PC-3 (cell line): ENCODE measurements around the gene LAMTOR2. TPM values are rescaled to one million over a fixed set of nuclear protein-coding genes. Genes with fewer than 3 reads are reported as not detected.

ENCODE experiments used
- ATAC-seq: fragments of 200-7000 bp; cut with Tn5 transposase; 2 replicates; pipeline ENCODE4 v1.9.1; 2020; ENCODE audit warnings: mild to moderate bottlenecking, moderate library complexity
- BruUV-seq: library from RNA; stranded (reverse); fragments of 400-500 nt; replicated peaks from 2 replicates; lab custom pipeline; 2021; lab: Mats Ljungman, UMichigan
- CTCF ChIA-PET: fragments of 300-600 bp; sonication (Branson Sonifier 250); formaldehyde crosslinking; loops from one replicate; lab custom pipeline; 2022; ENCODE audit warnings: antibody characterized with exemption; lab: Charles Lee
- POLR2A ChIA-PET: fragments of 300-600 bp; sonication (Branson Sonifier 250); formaldehyde crosslinking; loops from one replicate; lab custom pipeline; 2022; ENCODE audit warnings: antibody characterized with exemption; ENCODE audit not compliant: unreplicated experiment; lab: Charles Lee
- DNase-seq: peaks from one replicate; pipeline ENCODE4 v3.0.0-alpha.2; 2015
- H2AFZ ChIP-seq: fragments of 300-600 bp; sonication (generic); 2 replicates; pipeline ENCODE4 v1.6.0; 2016; ENCODE audit warnings: antibody characterized with exemption, low read length
- H3F3A ChIP-seq: fragments of 300-600 bp; sonication (generic); one replicate; pipeline ENCODE4 v1.6.0; 2017; ENCODE audit warnings: antibody characterized with exemption, low read length, control low read depth, mild to moderate bottlenecking; ENCODE audit not compliant: unreplicated experiment
- H3K27ac ChIP-seq: fragments of 300-600 bp; sonication (generic); 2 replicates; pipeline ENCODE4 v1.5.1; 2016; ENCODE audit warnings: mild to moderate bottlenecking, low read length
- H3K27me3 ChIP-seq: fragments of 300-600 bp; sonication (generic); 2 replicates; pipeline ENCODE4 v1.6.1; 2016; ENCODE audit warnings: low read length, mixed read lengths
- H3K36me3 ChIP-seq: fragments of 300-600 bp; sonication (generic); 2 replicates; pipeline ENCODE4 v1.6.1; 2016; ENCODE audit warnings: low read depth, mixed run types, low read length, mixed read lengths
- H3K4me1 ChIP-seq: fragments of 300-600 bp; sonication (generic); 2 replicates; pipeline ENCODE4 v1.5.1; 2016; ENCODE audit warnings: low read length; ENCODE audit not compliant: insufficient read depth
- H3K4me2 ChIP-seq: fragments of 300-600 bp; sonication (generic); 2 replicates; pipeline ENCODE4 v1.6.0; 2016; ENCODE audit warnings: low read length
- H3K4me3 ChIP-seq: fragments of 300-600 bp; sonication (generic); 2 replicates; pipeline ENCODE4 v1.5.1; 2016; ENCODE audit warnings: mild to moderate bottlenecking, low read length, mixed read lengths
- H3K79me2 ChIP-seq: fragments of 300-600 bp; sonication (generic); 2 replicates; pipeline ENCODE4 v1.6.1; 2017; ENCODE audit warnings: low read length, mixed read lengths
- H3K9ac ChIP-seq: fragments of 300-600 bp; sonication (generic); 2 replicates; pipeline ENCODE4 v1.6.0; 2016; ENCODE audit warnings: mild to moderate bottlenecking, low read length
- H3K9me2 ChIP-seq: fragments of 300-600 bp; sonication (generic); replicated peaks from 2 replicates; pipeline ENCODE4 v1.6.1; 2016; ENCODE audit warnings: mixed run types, low read length, mixed read lengths
- H3K9me3 ChIP-seq: fragments of 300-600 bp; sonication (generic); 2 replicates; pipeline ENCODE4 v1.6.1; 2016; ENCODE audit warnings: low read length, mixed read lengths
- H4K20me1 ChIP-seq: fragments of 300-600 bp; sonication (generic); 2 replicates; pipeline ENCODE4 v1.6.1; 2016; ENCODE audit warnings: low read length, mixed read lengths
- CTCF ChIP-seq: fragments of 300-600 bp; sonication (generic); conservative IDR thresholded peaks from 2 replicates; pipeline ENCODE4 v1.5.1; 2017; ENCODE audit warnings: antibody characterized with exemption, low read depth, mild to moderate bottlenecking, low read length
- EZH2 ChIP-seq: fragments of 300-600 bp; sonication (generic); IDR thresholded peaks from one replicate; pipeline ENCODE4 v1.6.1; 2017; ENCODE audit warnings: antibody characterized with exemption, mild to moderate bottlenecking, low read length; ENCODE audit not compliant: unreplicated experiment
- EZH2phosphoT487 ChIP-seq: fragments of 300-600 bp; sonication (generic); IDR thresholded peaks from 2 replicates; pipeline ENCODE4 v1.6.1; 2018; ENCODE audit warnings: mild to moderate bottlenecking, antibody characterized with exemption, low read length, borderline replicate concordance
- intact Hi-C: fragments of 100-400 bp; cut with micrococcal nuclease; formaldehyde crosslinking; loops from 2 replicates; pipeline ENCODE4 v1.9.0; 2023
- total RNA-seq: library from RNA; depleted of rRNA; stranded (reverse); fragments of >200 nt; gene quantifications from 2 replicates; pipeline ENCODE4 v1.2.3, GENCODE V29; 2014

The LAMTOR2 gene
- total RNA-seq, 1 experiment from 2014 or later = 130 TPM

GRCh38 chr1:156079762-156080161, 25.2 kb downstream of the LAMTOR2 start:
- H3K4me2 ChIP-seq = peak overlapping the region; percentile 85
- no TSS peak for BruUV-seq
- H3K9ac ChIP-seq = no peak overlapping the region

DNA sequence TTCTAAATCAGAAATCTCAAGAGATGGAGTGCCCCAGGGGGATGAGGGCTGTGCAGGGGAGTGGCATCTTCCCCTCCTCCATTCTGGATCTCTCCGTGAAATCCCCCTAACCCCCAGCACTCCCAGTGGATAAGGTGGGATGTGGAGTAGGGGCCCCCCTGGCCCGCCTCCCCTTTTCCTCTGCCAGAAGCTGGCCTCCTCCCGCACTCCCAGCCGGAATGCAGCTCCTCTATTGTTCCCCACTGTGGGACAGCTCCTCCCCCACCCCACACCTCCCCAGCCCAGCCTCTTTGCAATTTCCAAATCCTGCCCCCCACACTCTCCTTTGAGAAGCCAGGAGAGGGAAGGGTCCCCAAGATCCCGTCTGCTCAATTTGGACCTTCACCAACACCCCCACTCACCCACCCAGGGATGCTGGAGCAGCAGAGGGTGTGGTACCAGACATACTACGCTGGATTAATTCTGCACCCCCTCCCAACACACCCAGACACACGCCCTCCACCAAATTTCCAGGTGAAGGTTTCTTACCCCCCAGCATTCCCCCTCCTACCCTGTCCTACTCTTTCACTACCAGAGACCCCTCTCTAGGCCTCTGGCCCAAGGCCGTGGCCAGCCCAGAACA, 25.8 kb downstream of the LAMTOR2 start:
- H3F3A ChIP-seq = no peaks in the 10 kb centered on the region
- no TSS peak for BruUV-seq
- peaks cover 13% of the 10 kb centered on the region for H3K36me3 ChIP-seq
- no peaks in the 10 kb centered on the region for H4K20me1 ChIP-seq
- ChIA-PET POLR2A (interaction anchor here (0.6 kb wide), 1 partner anchor 281 kb away, joined by 3 read pairs; no protein-coding TSS in a partner anchor), CTCF (no interaction called here)
- DNase-seq (no peak), ATAC-seq (no peak)
- peak overlapping the region; percentile 78 for H3K4me3 ChIP-seq
- H3K9me2 ChIP-seq = no peaks in the 10 kb centered on the region
- no peaks in the 10 kb centered on the region for H3K9me3 ChIP-seq
- 0 out of 2 replicates have a peak, but pooled peaks cover 5% of the 10 kb centered on the region for H3K4me1 ChIP-seq
- intact Hi-C loops = no loop called here
- no peak overlapping the region for H3K27ac ChIP-seq
- H3K27me3 ChIP-seq = no peaks in the 10 kb centered on the region
- H2AFZ ChIP-seq = no peak overlapping the region
- TF ChIP-seq EZH2phosphoT487 (no peak), EZH2 (no peak), CTCF (no peak)
- H3K4me2 ChIP-seq = peak overlapping the region; percentile 85
- H3K9ac ChIP-seq = peak overlapping the region; percentile 78
- peaks cover 29% of the 10 kb centered on the region for H3K79me2 ChIP-seq

More at GRCh38 chr1:156079762-156080161, 25.2 kb downstream of the LAMTOR2 start:
- ChIA-PET CTCF (interaction anchor here (0.6 kb wide), 1 partner anchor 17 kb away, joined by 3 read pairs; no protein-coding TSS in a partner anchor), POLR2A (interaction anchor here (0.6 kb wide), 1 partner anchor 281 kb away, joined by 3 read pairs; no protein-coding TSS in a partner anchor)
- Histone ChIP-seq H3K36me3 (peaks cover 13% of the 10 kb centered on the region), H3K4me1 (0 out of 2 replicates have a peak, but pooled peaks cover 5% of the 10 kb centered on the region), H3K79me2 (peaks cover 29% of the 10 kb centered on the region), H3K27me3 (no peaks in the 10 kb centered on the region), H3K4me3 (peak overlapping the region; percentile 78; the same call in 1 of the 2 replicates), H2AFZ (no peak overlapping the region), H3K9me2 (no peaks in the 10 kb centered on the region), H4K20me1 (no peaks in the 10 kb centered on the region), H3K27ac (no peak overlapping the region), H3F3A (no peaks in the 10 kb centered on the region), H3K9me3 (no peaks in the 10 kb centered on the region)
- ATAC-seq (no peak), DNase-seq (no peak)
- TF ChIP-seq CTCF = no peak
- TF ChIP-seq EZH2 = no peak
- no peak for TF ChIP-seq EZH2phosphoT487
- intact Hi-C loops = no loop called here

- Histone ChIP-seq H3K9me3 (no peaks in the 10 kb centered on the region), H3K36me3 (peaks cover 13% of the 10 kb centered on the region), H4K20me1 (no peaks in the 10 kb centered on the region), H3K27me3 (no peaks in the 10 kb centered on the region), H3K9ac (peak overlapping the region; percentile 78), H3K4me3 (peak overlapping the region; percentile 78), H3K4me1 (peaks cover 5% of the 10 kb centered on the region; the same call in 1 of the 2 replicates), H3F3A (no peaks in the 10 kb centered on the region), H3K4me2 (peak overlapping the region; percentile 85), H3K79me2 (peaks cover 29% of the 10 kb centered on the region), H3K9me2 (no peaks in the 10 kb centered on the region), H3K27ac (no peak overlapping the region), H2AFZ (peak overlapping the region; percentile 85; the same call in 1 of the 2 replicates)
- ATAC-seq (no peak; the same call in 1 of the 2 replicates), DNase-seq (no peak)
- TF ChIP-seq EZH2 (no peak), CTCF (no peak), EZH2phosphoT487 (no peak)
- BruUV-seq = no TSS peak
- ChIA-PET CTCF (no interaction called here), POLR2A (no interaction called here)
- intact Hi-C loops = no loop called here
Measured at GRCh38 chr1:156080863-156081179, 26.2 kb downstream of the LAMTOR2 start.
